AG04449 (cell line): ENCODE results near the gene CIC.

Source experiments
- CTCF ChIA-PET: fragments of 350-600 bp; formaldehyde crosslinking; extraction: SDS; loops from one replicate; lab custom pipeline; 2021; ENCODE audit warnings: antibody characterized with exemption; lab: Yijun Ruan, JAX
- POLR2A ChIA-PET: fragments of 400-600, 350-600 bp; formaldehyde crosslinking; extraction: SDS; loops from one replicate; lab custom pipeline; 2020; ENCODE audit warnings: antibody characterized with exemption, inconsistent platforms; lab: Yijun Ruan, JAX
- DNase-seq: peaks from one replicate; pipeline ENCODE4 v3.0.0-alpha.2; 2010; ENCODE audit warnings: low read depth, low spot score
- H3K4me3 ChIP-seq: 2 replicates; pipeline ENCODE4 v1.5.1; 2011; ENCODE audit warnings: low read depth, mild to moderate bottlenecking, control low read depth, low read length
- TF ChIP-seq, protein P1 (sequence below): IDR thresholded peaks from one replicate; pipeline ENCODE4 v1.5.1; 2011; ENCODE audit warnings: mild to moderate bottlenecking, moderate library complexity, low read length, control low read depth, inconsistent platforms; ENCODE audit not compliant: insufficient read depth; ENCODE audit errors: missing control alignments

Gene CIC

DNA sequence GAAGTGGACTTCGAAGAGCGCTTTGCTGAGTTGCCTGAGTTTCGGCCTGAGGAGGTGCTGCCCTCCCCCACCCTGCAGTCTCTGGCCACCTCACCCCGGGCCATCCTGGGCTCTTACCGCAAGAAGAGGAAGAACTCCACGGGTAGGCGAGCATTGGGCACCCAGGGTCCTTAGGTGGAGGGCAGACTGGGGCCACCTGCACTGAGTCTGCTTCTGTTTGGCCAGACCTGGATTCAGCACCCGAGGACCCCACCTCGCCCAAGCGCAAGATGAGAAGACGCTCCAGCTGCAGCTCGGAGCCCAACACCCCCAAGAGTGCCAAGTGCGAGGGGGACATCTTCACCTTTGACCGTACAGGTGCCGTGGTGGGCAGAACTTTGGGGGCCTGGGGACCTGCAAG lies 24.9 kb downstream of the CIC start:
- no peak for DNase-seq
- CTCF ChIA-PET, result interaction anchor here (1.0 to 14.2 kb wide), 5 partner anchors 7 to 185 kb away, joined by 3 to 258 read pairs (median 7); partner anchors contain the start of gene GSK3A
- POLR2A ChIA-PET, result no interaction called here
- no peak overlapping the region for H3K4me3 ChIP-seq
- TF ChIP-seq, protein P1, sequence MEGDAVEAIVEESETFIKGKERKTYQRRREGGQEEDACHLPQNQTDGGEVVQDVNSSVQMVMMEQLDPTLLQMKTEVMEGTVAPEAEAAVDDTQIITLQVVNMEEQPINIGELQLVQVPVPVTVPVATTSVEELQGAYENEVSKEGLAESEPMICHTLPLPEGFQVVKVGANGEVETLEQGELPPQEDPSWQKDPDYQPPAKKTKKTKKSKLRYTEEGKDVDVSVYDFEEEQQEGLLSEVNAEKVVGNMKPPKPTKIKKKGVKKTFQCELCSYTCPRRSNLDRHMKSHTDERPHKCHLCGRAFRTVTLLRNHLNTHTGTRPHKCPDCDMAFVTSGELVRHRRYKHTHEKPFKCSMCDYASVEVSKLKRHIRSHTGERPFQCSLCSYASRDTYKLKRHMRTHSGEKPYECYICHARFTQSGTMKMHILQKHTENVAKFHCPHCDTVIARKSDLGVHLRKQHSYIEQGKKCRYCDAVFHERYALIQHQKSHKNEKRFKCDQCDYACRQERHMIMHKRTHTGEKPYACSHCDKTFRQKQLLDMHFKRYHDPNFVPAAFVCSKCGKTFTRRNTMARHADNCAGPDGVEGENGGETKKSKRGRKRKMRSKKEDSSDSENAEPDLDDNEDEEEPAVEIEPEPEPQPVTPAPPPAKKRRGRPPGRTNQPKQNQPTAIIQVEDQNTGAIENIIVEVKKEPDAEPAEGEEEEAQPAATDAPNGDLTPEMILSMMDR, result no peak

DNA sequence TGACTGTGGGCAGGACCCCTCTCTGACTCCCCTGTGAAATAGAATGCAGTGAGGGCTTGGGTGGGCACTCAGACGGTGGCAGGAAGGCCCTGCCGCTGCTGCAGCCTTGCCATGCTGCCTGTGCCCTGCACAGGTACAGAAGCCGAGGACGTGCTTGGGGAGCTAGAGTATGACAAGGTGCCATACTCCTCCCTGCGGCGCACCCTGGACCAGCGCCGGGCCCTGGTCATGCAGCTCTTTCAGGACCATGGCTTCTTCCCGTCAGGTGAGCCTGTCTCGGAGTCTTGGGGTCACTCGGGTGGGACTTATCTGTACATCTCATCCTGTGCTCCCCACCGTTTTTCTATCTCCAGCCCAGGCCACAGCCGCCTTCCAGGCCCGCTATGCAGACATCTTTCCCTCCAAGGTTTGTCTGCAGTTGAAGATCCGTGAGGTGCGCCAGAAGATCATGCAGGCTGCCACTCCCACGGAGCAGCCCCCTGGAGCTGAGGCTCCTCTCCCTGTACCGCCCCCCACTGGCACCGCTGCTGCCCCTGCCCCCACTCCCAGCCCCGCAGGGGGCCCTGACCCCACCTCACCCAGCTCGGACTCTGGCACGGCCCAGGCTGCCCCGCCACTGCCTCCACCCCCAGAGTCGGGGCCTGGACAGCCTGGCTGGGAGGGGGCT lies 25.6 kb downstream of the CIC start:
- TF ChIP-seq, protein P1, result no peak
- no peak overlapping the region for H3K4me3 ChIP-seq
- ChIA-PET CTCF (interaction anchor here (0.9 to 14.2 kb wide), 10 partner anchors 8 to 186 kb away, joined by 3 to 258 read pairs (median 6); partner anchors contain the start of gene GSK3A), POLR2A (interaction anchor here (1.1 kb wide), 2 partner anchors 11 to 48 kb away, joined by 4 to 5 read pairs; no protein-coding TSS in a partner anchor)
- DNase-seq, result no peak

DNA sequence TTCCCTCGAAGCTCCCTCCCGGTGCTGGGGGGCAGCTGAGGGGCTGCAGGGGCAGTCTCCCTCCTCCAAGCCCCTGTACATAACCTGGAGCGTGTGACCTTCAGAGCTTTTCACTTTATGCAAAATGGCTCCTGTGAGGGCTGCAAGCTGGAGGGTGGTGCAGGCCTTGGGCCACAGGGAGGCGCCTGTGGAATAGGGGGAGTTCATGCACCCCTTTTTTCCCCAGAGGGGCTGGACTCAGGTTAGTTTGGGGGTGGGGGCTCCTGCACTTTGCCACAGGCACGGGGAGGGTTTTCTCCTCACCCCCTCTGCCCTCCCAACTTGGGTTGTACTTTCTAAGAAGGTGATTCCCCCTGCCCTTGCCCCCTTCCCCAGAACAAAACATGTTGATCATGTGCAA lies 26.3 kb downstream of the CIC start:
- H3K4me3 ChIP-seq, result no peak overlapping the region
- no peak for DNase-seq
- ChIA-PET CTCF (interaction anchor here (0.9 to 14.2 kb wide), 9 partner anchors 9 to 187 kb away, joined by 3 to 258 read pairs (median 5); partner anchors contain the start of gene GSK3A), POLR2A (interaction anchor here (1.1 kb wide), 2 partner anchors 10 to 49 kb away, joined by 4 to 5 read pairs; no protein-coding TSS in a partner anchor)
- TF ChIP-seq, protein P1, result no peak

DNA sequence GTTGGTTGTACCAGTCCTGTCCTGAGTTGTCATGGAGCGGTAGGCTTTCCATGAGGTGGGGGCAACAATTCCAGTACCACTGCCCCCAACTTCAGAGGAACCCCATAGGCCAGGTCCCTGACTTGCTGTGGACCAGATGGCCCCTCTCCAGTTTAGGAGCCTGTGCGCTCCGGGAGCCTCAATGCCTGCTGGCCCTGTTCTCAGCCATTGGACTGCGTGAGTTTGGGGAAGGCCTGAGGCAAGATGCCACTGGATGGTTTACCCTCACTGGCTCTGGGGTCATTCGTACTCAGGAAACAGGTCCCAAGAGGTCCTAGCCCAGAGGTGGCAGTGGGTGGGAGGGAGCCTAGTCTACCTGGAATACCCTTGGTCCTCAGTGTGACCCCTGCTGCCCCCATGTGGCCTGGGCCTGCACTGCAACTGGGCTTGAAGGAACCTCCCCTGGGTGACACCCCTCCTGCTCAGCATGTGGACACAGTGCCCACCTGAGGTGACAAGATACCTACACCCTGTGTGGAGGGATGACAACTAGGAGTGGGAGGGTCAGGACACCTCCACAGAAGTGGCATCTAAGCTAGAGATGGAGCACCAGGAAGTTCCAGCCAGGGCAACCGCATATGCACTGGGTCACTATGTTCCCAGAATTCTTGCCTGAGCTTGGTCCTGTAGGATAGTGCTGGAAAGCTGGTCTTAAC lies 26.9 kb downstream of the CIC start:
- CTCF ChIA-PET, result interaction anchor here (0.6 to 14.2 kb wide), 22 partner anchors 8 to 209 kb away, joined by 3 to 258 read pairs (median 4); partner anchors contain the start of genes GSK3A, POU2F2 and TMEM145
- POLR2A ChIA-PET, result interaction anchor here (1.0 to 1.1 kb wide), 2 partner anchors 50 kb away, joined by 5 to 6 read pairs; no protein-coding TSS in a partner anchor
- no peak for DNase-seq
- no peak overlapping the region for H3K4me3 ChIP-seq
- TF ChIP-seq, protein P1, result peak; percentile 98

DNA sequence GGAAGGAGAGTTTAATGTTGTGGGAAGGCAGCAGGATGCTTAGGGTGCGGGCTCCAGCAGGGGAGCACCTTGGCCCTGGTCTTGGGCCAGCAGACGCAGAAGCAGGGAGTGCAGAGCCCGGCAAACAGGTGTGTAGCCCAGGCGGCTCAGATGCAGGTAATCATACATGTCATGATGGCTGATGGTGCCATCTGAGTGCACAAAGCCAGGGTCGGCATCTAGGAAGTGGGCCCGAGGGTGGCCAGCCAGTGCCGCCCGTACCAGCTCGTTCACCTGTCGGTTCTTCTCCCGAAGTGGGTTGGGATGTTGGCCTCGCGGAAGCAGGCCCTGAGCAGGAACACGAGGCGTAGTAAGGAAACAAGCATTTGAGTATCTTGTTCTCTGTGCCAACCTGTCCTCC lies 28.0 kb downstream of the CIC start:
- H3K4me3 ChIP-seq, result no peak overlapping the region
- DNase-seq, result no peak
- TF ChIP-seq, protein P1, result no peak
- POLR2A ChIA-PET, result interaction anchor here (1.0 kb wide), 1 partner anchor 51 kb away, joined by 6 read pairs; no protein-coding TSS in a partner anchor
- CTCF ChIA-PET, result interaction anchor here (0.8 to 14.2 kb wide), 14 partner anchors 9 to 210 kb away, joined by 3 to 258 read pairs (median 4); partner anchors contain the start of genes GSK3A and TMEM145
